ENCODE results near the gene SMIM5. TPM values are rescaled to one million over a fixed set of nuclear protein-coding genes. Genes with fewer than 3 reads are reported as not detected.

SMIM5 gene
- total and polyA plus RNA-seq, 8 donors, result 0.55 to 15.3 (median 0.86) TPM

GRCh38 chr17:75654176-75654575 lies 20.9 kb downstream of the SMIM5 start:
- Histone ChIP-seq H3K4me1 (no peaks in the 10 kb centered on the region), H3K27me3 (no peaks in the 10 kb centered on the region), H3K27ac (no peak overlapping the region), H3K4me3 (no peak overlapping the region), H3K36me3 (peaks cover 0 to 17% (median 7%) of the 10 kb centered on the region in 3 donors), H3K9me3 (no peaks in the 10 kb centered on the region)
- peak in 3 of 4 donors; percentile 24 to 50 (median 42) for ATAC-seq
- 38 to 41% methylated on average over 2 of the region's 2 CpGs for WGBS, 2 donors
- FAIRE-seq, result no peak
- TF ChIP-seq CTCF (IDR thresholded peaks at IDR 0.05), result no peak
- DNase-seq, result no peak
- intact Hi-C loops (cut with DNase I), result no loop called here

- no peaks in the 10 kb centered on the region for H3K9me3 ChIP-seq
- intact Hi-C loops (cut with DNase I), result no loop called here
- H3K27ac ChIP-seq, result no peak overlapping the region
- H3K4me1 ChIP-seq, result no peaks in the 10 kb centered on the region
- no peaks in the 10 kb centered on the region for H3K27me3 ChIP-seq
- no peak for ATAC-seq
- no peak for FAIRE-seq
- 84 to 85% methylated on average over 5 of the region's 5 CpGs for WGBS, 2 donors
- DNase-seq, result peak in 2 of 6 donors; percentile 13 to 22
- H3K4me3 ChIP-seq, result no peak overlapping the region
- peaks cover 0 to 11% (median 0%) of the 10 kb centered on the region in 3 donors for H3K36me3 ChIP-seq
- TF ChIP-seq CTCF (IDR thresholded peaks at IDR 0.05), result no peak
These were observed 25.0 kb downstream of the SMIM5 start for GRCh38 chr17:75658237-75658636.

- Histone ChIP-seq H3K4me1 (peaks cover 0 to 8% (median 6%) of the 10 kb centered on the region in 3 donors), H3K4me3 (no peak overlapping the region), H3K27me3 (no peaks in the 10 kb centered on the region), H3K36me3 (peaks cover 0 to 11% (median 0%) of the 10 kb centered on the region in 3 donors), H3K9me3 (no peaks in the 10 kb centered on the region), H3K27ac (no peak overlapping the region)
- no peak for TF ChIP-seq CTCF (IDR thresholded peaks at IDR 0.05)
- DNase-seq (peak in 2 of 6 donors; percentile 11 to 12), FAIRE-seq (no peak), ATAC-seq (no peak)
- 88 to 91% methylated on average over 4 of the region's 4 CpGs for WGBS, 2 donors
- intact Hi-C loops (cut with DNase I), result no loop called here
These were observed 28.3 kb downstream of the SMIM5 start for GRCh38 chr17:75661531-75661930.

- H3K36me3 ChIP-seq, result peaks cover 0 to 5% (median 0%) of the 10 kb centered on the region in 3 donors
- FAIRE-seq, result no peak
These were observed 29.3 kb downstream of the SMIM5 start for GRCh38 chr17:75662511-75662910.

More at GRCh38 chr17:75662511-75662910, 29.3 kb downstream of the SMIM5 start:
- intact Hi-C loops (cut with DNase I), result no loop called here
- TF ChIP-seq CTCF (IDR thresholded peaks at IDR 0.05), result no peak
- Histone ChIP-seq H3K9me3 (no peaks in the 10 kb centered on the region), H3K27ac (no peak overlapping the region), H3K4me1 (peaks cover 0 to 8% (median 6%) of the 10 kb centered on the region in 3 donors), H3K4me3 (no peak overlapping the region), H3K27me3 (no peaks in the 10 kb centered on the region)
- DNase-seq (peak in 2 of 6 donors; percentile 31 to 42), ATAC-seq (no peak)
- 92 to 93% methylated on average over 9 of the region's 9 CpGs for WGBS, 2 donors

Data from pancreas (tissue), 10 donors.